ENCODE data around the gene SUSD5.

The SUSD5 gene

DNA sequence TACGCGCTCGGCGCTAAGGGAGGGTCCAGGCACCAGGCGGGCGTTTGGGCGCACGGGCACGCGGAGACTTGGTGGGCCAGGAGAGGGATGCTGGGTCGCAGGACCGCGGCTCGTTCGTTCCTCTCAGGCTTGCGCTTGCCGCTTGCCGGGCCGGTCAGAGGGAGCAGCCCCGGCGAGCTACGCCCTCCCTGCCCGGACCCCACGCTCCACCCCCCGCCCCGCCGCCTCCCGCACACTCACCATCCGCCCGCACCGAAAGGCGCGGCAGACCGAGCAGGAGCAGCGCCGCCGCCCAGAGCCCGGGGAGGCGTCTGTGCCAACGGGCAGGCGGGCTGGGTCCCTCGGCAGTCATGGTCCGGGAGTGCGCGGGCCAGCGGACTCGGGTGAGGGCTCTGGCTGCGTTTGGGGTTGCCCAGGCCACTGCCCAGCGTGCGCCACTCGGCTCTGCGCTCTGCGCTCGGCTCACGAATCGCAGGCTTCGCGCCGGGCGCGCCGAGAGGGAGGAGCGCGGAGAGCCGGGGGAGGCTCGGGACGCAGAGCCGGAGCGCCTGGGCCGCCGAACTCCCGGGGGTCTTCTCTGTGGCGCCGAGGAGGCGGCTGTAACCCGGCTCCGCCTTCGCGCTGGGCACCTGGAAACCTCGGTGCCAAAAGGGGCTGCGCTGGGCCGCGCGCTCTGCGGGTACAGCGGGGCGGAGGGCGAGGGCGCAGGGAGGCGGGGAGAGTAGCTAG is at the start of gene SUSD5:
Gene SUSD5 (minus strand): TSS at position 365 of the 729 bp plus-strand sequence. CDS start 13 bp downstream, at position 352.
- ChIA-PET POLR2A (no interaction called here), CTCF (no interaction called here)
- TF ChIP-seq CTCF (IDR thresholded peaks at IDR 0.05; ENCODE audit: control extremely low read depth, extremely low read depth, low read depth, missing control alignments) = no peak
- no peak for DNase-seq (ENCODE audit: extremely low spot score)

- no peak for TF ChIP-seq CTCF (IDR thresholded peaks at IDR 0.05; ENCODE audit: control extremely low read depth, extremely low read depth, low read depth, missing control alignments)
- POLR2A ChIA-PET = no interaction called here
- CTCF ChIA-PET = no interaction called here
- no peak for DNase-seq (ENCODE audit: extremely low spot score)
Observed at GRCh38 chr3:33260104-33260503, 41.5 kb upstream of the SUSD5 start.

- TF ChIP-seq CTCF (IDR thresholded peaks at IDR 0.05; ENCODE audit: control extremely low read depth, extremely low read depth, low read depth, missing control alignments) = no peak
- no peak for DNase-seq (ENCODE audit: extremely low spot score)
- ChIA-PET CTCF (no interaction called here), POLR2A (no interaction called here)
Observed at GRCh38 chr3:33256249-33256648, 37.6 kb upstream of the SUSD5 start.

DNA sequence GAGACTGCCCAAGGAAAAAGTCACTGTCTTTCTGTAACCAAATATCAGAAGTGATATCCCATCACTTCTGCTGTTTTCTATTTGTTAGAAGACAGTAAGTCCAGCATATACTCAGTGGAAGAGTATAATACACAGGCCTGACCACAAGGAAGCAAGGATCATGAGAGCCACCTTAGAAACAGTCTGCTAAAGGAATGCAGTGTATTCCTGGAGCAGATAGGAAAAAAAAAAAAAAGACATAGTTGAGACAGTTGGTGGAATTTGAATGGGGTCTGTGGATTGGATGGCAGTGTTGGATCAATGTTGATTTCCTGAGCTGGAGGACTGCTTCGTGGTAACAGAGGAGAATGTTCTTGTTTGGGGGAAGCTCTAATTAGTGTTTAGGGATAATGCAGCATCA is 32.1 kb upstream of the SUSD5 start:
- POLR2A ChIA-PET = no interaction called here
- CTCF ChIA-PET = interaction anchor here (1.6 to 1.8 kb wide), 2 partner anchors 9 to 119 kb away, joined by 4 to 5 read pairs; no protein-coding TSS in a partner anchor
- no peak for TF ChIP-seq CTCF (IDR thresholded peaks at IDR 0.05; ENCODE audit: control extremely low read depth, extremely low read depth, low read depth, missing control alignments)
- no peak for DNase-seq (ENCODE audit: extremely low spot score)

DNA sequence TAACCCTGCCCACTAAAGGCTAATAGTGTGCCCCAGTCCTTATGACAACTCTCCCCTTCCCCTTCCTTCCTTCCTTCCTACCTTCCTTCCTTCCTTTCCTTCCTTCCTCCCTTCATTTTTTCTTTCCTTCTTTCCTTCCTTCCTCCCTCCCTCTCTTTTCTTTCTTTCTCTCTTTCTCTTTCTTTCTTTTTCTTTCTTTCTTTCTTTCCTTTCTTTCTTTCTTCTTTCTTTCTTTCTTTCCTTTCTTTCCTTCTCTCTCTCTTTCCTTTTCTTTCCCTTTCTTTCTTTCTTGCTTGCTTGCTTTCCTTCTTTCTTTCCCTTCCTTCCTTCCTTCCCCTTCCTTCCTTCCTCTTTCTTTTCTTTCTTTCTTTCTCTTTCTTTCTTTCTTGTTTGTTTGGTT is 28.2 kb upstream of the SUSD5 start:
- ChIA-PET CTCF (no interaction called here), POLR2A (no interaction called here)
- TF ChIP-seq CTCF (IDR thresholded peaks at IDR 0.05; ENCODE audit: control extremely low read depth, extremely low read depth, low read depth, missing control alignments) = no peak
- DNase-seq (ENCODE audit: extremely low spot score) = no peak

DNA sequence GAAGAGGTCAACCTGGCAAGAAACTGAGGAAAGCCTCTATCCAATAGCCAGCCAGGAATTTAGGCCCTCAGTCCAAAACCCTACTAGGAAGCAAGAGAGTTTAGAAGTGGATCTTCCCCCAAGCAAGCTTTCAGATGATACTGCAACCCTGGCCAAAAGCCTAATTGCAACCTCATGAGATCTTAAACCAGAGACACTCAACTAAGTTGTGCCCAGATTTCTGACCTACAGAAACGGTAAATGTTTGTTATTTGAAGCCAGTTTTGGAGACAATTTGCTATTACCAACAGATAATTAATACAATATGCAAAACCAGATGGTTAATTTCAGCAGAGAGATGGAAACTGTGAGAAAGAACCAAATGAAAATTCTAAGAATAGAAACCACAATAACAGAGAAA is 21.7 kb upstream of the SUSD5 start:
- TF ChIP-seq CTCF (IDR thresholded peaks at IDR 0.05; ENCODE audit: control extremely low read depth, extremely low read depth, low read depth, missing control alignments) = no peak
- CTCF ChIA-PET = no interaction called here
- no peak for DNase-seq (ENCODE audit: extremely low spot score)
- POLR2A ChIA-PET = no interaction called here

Measured in GM10248 (cell line).